H1 (cell line): ENCODE data around the gene ETNK1. TPM values are rescaled to one million over a fixed set of nuclear protein-coding genes. Genes with fewer than 3 reads are reported as not detected.

Experiments used
- CTCF ChIA-PET: fragments of 300-600 bp; sonication (Branson Sonifier 250); formaldehyde crosslinking; loops from one replicate; lab custom pipeline; 2021; ENCODE audit not compliant: partially characterized antibody; lab: Charles Lee
- POLR2A ChIA-PET: fragments of 300-600 bp; sonication (Branson Sonifier 250); formaldehyde crosslinking; loops from one replicate; lab custom pipeline; 2021; ENCODE audit warnings: inconsistent platforms; ENCODE audit not compliant: partially characterized antibody; lab: Charles Lee
- DNase-seq, 2 experiments: peaks; one replicate each; pipeline versions ENCODE4 v3.0.0 to v3.0.0-alpha.2; 2010 to 2022; ENCODE audit warnings: low spot score in 2 of 2, low read depth in 1 of 2, mixed read lengths in 1 of 2
- FAIRE-seq: peaks from 2 replicates; lab custom pipeline; 2011; peaks lifted over from hg19 to GRCh38; lab: Jason Lieb, UNC
- H2AFZ ChIP-seq: 2 replicates; pipeline ENCODE4 v1.8.1; 2012; ENCODE audit warnings: low read length, inconsistent platforms
- H2AK5ac ChIP-seq: 2 replicates; pipeline ENCODE4 v1.6.1; 2013; ENCODE audit warnings: low read depth, low read length
- H2BK120ac ChIP-seq: replicated peaks from 2 replicates; pipeline ENCODE3; 2013; ENCODE audit warnings: low read depth, low read length, inconsistent platforms
- H2BK12ac ChIP-seq: 2 replicates; pipeline ENCODE4 v1.6.1; 2013; ENCODE audit warnings: low read depth, low read length
- H2BK15ac ChIP-seq: 2 replicates; pipeline ENCODE4 v1.6.1; 2013; ENCODE audit warnings: low read length
- H2BK20ac ChIP-seq: 2 replicates; pipeline ENCODE4 v1.6.1; 2013; ENCODE audit warnings: low read length
- H2BK5ac ChIP-seq: 2 replicates; pipeline ENCODE4 v1.6.1; 2013; ENCODE audit warnings: low read depth, low read length
- H3K14ac ChIP-seq: 2 replicates; pipeline ENCODE4 v1.6.1; 2013; ENCODE audit warnings: inconsistent platforms; ENCODE audit not compliant: insufficient read length
- H3K18ac ChIP-seq: 2 replicates; pipeline ENCODE4 v1.6.1; 2013; ENCODE audit warnings: low read length; ENCODE audit errors: extremely low read depth
- H3K23ac ChIP-seq: 2 replicates; pipeline ENCODE4 v1.6.1; 2013; ENCODE audit warnings: inconsistent platforms; ENCODE audit not compliant: insufficient read length
- H3K23me2 ChIP-seq: 2 replicates; pipeline ENCODE4 v1.6.1; 2013; ENCODE audit warnings: low read depth, low read length
- H3K27ac ChIP-seq: 2 replicates; pipeline ENCODE4 v1.6.1; 2011; ENCODE audit warnings: low read depth, low read length, inconsistent platforms
- H3K27me3 ChIP-seq, 4 experiments: replicated peaks in 1 of 4; 1 replicate in 1 of 4; 2 replicates in 3 of 4; pipeline versions ENCODE4 v1.6.1 to v1.8.1; 2011 to 2013; ENCODE audit warnings: low read length in 3 of 4, mild to moderate bottlenecking in 3 of 4, inconsistent platforms in 2 of 4, mixed read lengths in 2 of 4, moderate library complexity in 1 of 4; ENCODE audit not compliant: control insufficient read depth in 3 of 4, insufficient read depth in 3 of 4; ENCODE audit errors: extremely low read depth in 1 of 4
- H3K36me3 ChIP-seq, 4 experiments: 2 replicates each; pipeline versions ENCODE4 v1.6.1 to v1.8.1; 2011 to 2013; ENCODE audit warnings: mild to moderate bottlenecking in 4 of 4, low read length in 3 of 4, moderate library complexity in 2 of 4, control low read depth in 1 of 4, inconsistent platforms in 1 of 4; ENCODE audit not compliant: insufficient read depth in 4 of 4, control insufficient read depth in 2 of 4
- H3K4ac ChIP-seq: replicated peaks from 2 replicates; pipeline ENCODE3; 2013; ENCODE audit warnings: low read length, low read depth, mixed read lengths, inconsistent platforms; ENCODE audit not compliant: insufficient read length
- H3K4me1 ChIP-seq, 4 experiments: replicated peaks in 1 of 4; 1 replicate in 1 of 4; 2 replicates in 3 of 4; pipeline versions ENCODE4 v1.6.1 to v1.8.1; 2011 to 2013; ENCODE audit warnings: low read length in 3 of 4, inconsistent platforms in 2 of 4, mixed read lengths in 1 of 4; ENCODE audit not compliant: insufficient read depth in 4 of 4, control insufficient read depth in 3 of 4
- H3K4me2 ChIP-seq, 2 experiments: 2 replicates each; pipeline versions ENCODE4 v1.6.1 to v1.8.1; 2011 to 2013; ENCODE audit warnings: low read depth in 2 of 2, low read length in 2 of 2, control low read depth in 1 of 2, inconsistent platforms in 1 of 2, mild to moderate bottlenecking in 1 of 2; ENCODE audit not compliant: insufficient read depth in 1 of 2
- H3K4me3 ChIP-seq, 4 experiments: fragments of 200-600, 300-600 bp in 1 of 4; sonication (generic), shearing (Covaris generic), sonication (Bioruptor Twin) in 1 of 4; 2 replicates each; pipeline versions ENCODE4 v1.5.1 to v1.8.1; 2011 to 2016; ENCODE audit warnings: low read length in 4 of 4, low read depth in 3 of 4, control low read depth in 2 of 4, inconsistent platforms in 2 of 4, mild to moderate bottlenecking in 2 of 4, mixed read lengths in 1 of 4, moderate library complexity in 1 of 4; ENCODE audit not compliant: insufficient read depth in 2 of 4; ENCODE audit errors: extremely low read depth in 1 of 4
- H3K56ac ChIP-seq: replicated peaks from 2 replicates; pipeline ENCODE3; 2013; ENCODE audit warnings: low read depth, mild to moderate bottlenecking, mixed read lengths, low read length, inconsistent platforms; ENCODE audit not compliant: insufficient read length
- H3K79me1 ChIP-seq: 2 replicates; pipeline ENCODE4 v1.6.1; 2013; ENCODE audit warnings: low read depth, low read length, control low read depth
- H3K79me2 ChIP-seq, 2 experiments: 2 replicates each; pipeline versions ENCODE4 v1.6.1 to v1.8.1; 2012 to 2013; ENCODE audit warnings: low read length in 2 of 2, mild to moderate bottlenecking in 2 of 2, inconsistent platforms in 1 of 2; ENCODE audit not compliant: insufficient read depth in 2 of 2, control insufficient read depth in 1 of 2
- H3K9ac ChIP-seq, 4 experiments: replicated peaks in 1 of 4; 1 replicate in 1 of 4; 2 replicates in 3 of 4; pipeline versions ENCODE4 v1.6.1 to v1.8.1; 2011 to 2013; ENCODE audit warnings: low read depth in 3 of 4, low read length in 3 of 4, control low read depth in 2 of 4, mild to moderate bottlenecking in 2 of 4, moderate library complexity in 2 of 4, inconsistent platforms in 1 of 4; ENCODE audit errors: extremely low read depth in 1 of 4
- H3K9me3 ChIP-seq, 2 experiments: 2 replicates each; pipeline versions ENCODE4 v1.6.1 to v1.8.1; 2012 to 2013; ENCODE audit warnings: mild to moderate bottlenecking in 2 of 2, moderate library complexity in 2 of 2, control low read depth in 1 of 2, inconsistent platforms in 1 of 2, low read depth in 1 of 2, low read length in 1 of 2, mixed read lengths in 1 of 2; ENCODE audit not compliant: insufficient read depth in 2 of 2
- H4K20me1 ChIP-seq, 2 experiments: replicated peaks in 1 of 2; 2 replicates each; pipeline versions ENCODE3 to v1.8.1; 2011 to 2013; ENCODE audit warnings: inconsistent platforms in 2 of 2, low read length in 2 of 2, mild to moderate bottlenecking in 1 of 2; ENCODE audit not compliant: insufficient read depth in 2 of 2, control insufficient read depth in 1 of 2
- H4K5ac ChIP-seq: 2 replicates; pipeline ENCODE4 v1.6.1; 2013; ENCODE audit warnings: low read length, low read depth, mixed read lengths, inconsistent platforms; ENCODE audit not compliant: insufficient read length
- H4K8ac ChIP-seq: 2 replicates; pipeline ENCODE4 v1.8.0; 2013; ENCODE audit warnings: mild to moderate bottlenecking, moderate library complexity, low read length, inconsistent platforms; ENCODE audit not compliant: insufficient read depth; ENCODE audit errors: extremely low read depth
- H4K91ac ChIP-seq: replicated peaks from 2 replicates; pipeline ENCODE3; 2013; ENCODE audit warnings: low read length, mixed read lengths, inconsistent platforms; ENCODE audit not compliant: insufficient read length
- BACH1 ChIP-seq: IDR thresholded peaks from 2 replicates; pipeline ENCODE4 v1.6.1; 2012; ENCODE audit warnings: low read length, improper control_type of control experiment
- BCL11A ChIP-seq, 2 experiments: IDR thresholded peaks; one replicate each; pipeline ENCODE4 v1.6.1; 2011; ENCODE audit warnings: low read depth in 2 of 2, low read length in 2 of 2, mild to moderate bottlenecking in 2 of 2
- MAFK ChIP-seq: IDR thresholded peaks from 2 replicates; pipeline ENCODE4 v1.6.1; 2012; ENCODE audit warnings: low read depth, mild to moderate bottlenecking, improper control_type of control experiment, low read length
- POLR2A ChIP-seq, 2 experiments: IDR thresholded peaks; 1 replicate in 1 of 2; 2 replicates in 1 of 2; pipeline ENCODE4 v1.6.1; 2011; ENCODE audit warnings: low read depth in 2 of 2, low read length in 2 of 2, mild to moderate bottlenecking in 2 of 2; ENCODE audit errors: control extremely low read depth in 1 of 2
- SAP30 ChIP-seq: fragments of 300-600 bp; sonication (generic); IDR thresholded peaks from 2 replicates; pipeline ENCODE4 v1.7.1; 2012; ENCODE audit warnings: low read length, moderate library complexity, mild to moderate bottlenecking, inconsistent platforms; ENCODE audit not compliant: insufficient read depth, insufficient replicate concordance
- SIN3A ChIP-seq, 2 experiments: IDR thresholded peaks in 1 of 2; conservative IDR thresholded peaks in 1 of 2; 2 replicates each; pipeline ENCODE4 v1.6.1; 2011 to 2012; ENCODE audit warnings: low read length in 2 of 2, improper control_type of control experiment in 1 of 2, low read depth in 1 of 2, mild to moderate bottlenecking in 1 of 2
- SUZ12 ChIP-seq: fragments of 200-600 bp; sonication (generic); IDR thresholded peaks from 2 replicates; pipeline ENCODE4 v1.6.1; 2012; ENCODE audit warnings: mild to moderate bottlenecking, inconsistent platforms, low read length, moderate library complexity, mixed read lengths
- TCF12 ChIP-seq: IDR thresholded peaks from 2 replicates; pipeline ENCODE4 v1.6.1; 2011; ENCODE audit warnings: low read depth, mild to moderate bottlenecking, low read length
- WGBS, 2 experiments: shearing (Covaris generic) in 1 of 2; methylation state at CpG; one replicate each; pipeline versions ENCODE4 v1.1.6 to v1.1.7; 2013 to 2015; ENCODE audit warnings: low lambda C conversion rate in 2 of 2, mixed read lengths in 2 of 2, inconsistent platforms in 1 of 2, low coverage in 1 of 2, missing lambda C conversion rate in 1 of 2; ENCODE audit not compliant: insufficient replicate concordance in 2 of 2, insufficient coverage in 1 of 2, insufficient read length in 1 of 2; ENCODE audit errors: extremely low coverage in 1 of 2, missing lambda C conversion rate in 1 of 2; 5-methylcytosine and 5-hydroxymethylcytosine counted together
- polyA plus RNA-seq, 7 experiments: library from polyadenylated mRNA; depleted of rRNA in 3 of 7; stranded (reverse) in 5 of 7; unstranded in 2 of 7; fragments of >200 nt in 5 of 7; fragments of 200-250 nt in 2 of 7; gene quantifications; 1 replicate in 5 of 7; 2 replicates in 1 of 7; 4 replicates in 1 of 7; pipeline versions ENCODE4 v1.2.1 to v1.2.3, GENCODE V29; 2011 to 2013; ENCODE audit warnings: missing spikeins in 2 of 7, mixed read lengths in 2 of 7
- total RNA-seq: library from RNA; stranded (reverse); fragmentation: NEBNext Ultra II Directional; extraction: Animal tissue kit (Norgen Biotek cat#: 25700); gene quantifications from 2 replicates; pipeline ENCODE4 v1.2.1, GENCODE V29; 2021
- TF ChIP-seq, protein P1 (sequence below): IDR thresholded peaks from 2 replicates; pipeline ENCODE4 v1.6.1; 2012; ENCODE audit warnings: inconsistent platforms
- TF ChIP-seq, protein P2 (sequence below): IDR thresholded peaks from 2 replicates; pipeline ENCODE4 v1.6.1; 2011; ENCODE audit warnings: low read depth, mild to moderate bottlenecking, low read length; ENCODE audit not compliant: insufficient read depth
- TF ChIP-seq, protein P3 (sequence below): IDR thresholded peaks from 2 replicates; pipeline ENCODE4 v1.6.1; 2012; ENCODE audit warnings: inconsistent platforms

ETNK1 gene
- total and polyA plus RNA-seq, 2 of the 8 experiments (the other 6 are each of a cell fraction or from before 2014, with no cell fraction given) = 11.6 to 82.7 TPM

DNA sequence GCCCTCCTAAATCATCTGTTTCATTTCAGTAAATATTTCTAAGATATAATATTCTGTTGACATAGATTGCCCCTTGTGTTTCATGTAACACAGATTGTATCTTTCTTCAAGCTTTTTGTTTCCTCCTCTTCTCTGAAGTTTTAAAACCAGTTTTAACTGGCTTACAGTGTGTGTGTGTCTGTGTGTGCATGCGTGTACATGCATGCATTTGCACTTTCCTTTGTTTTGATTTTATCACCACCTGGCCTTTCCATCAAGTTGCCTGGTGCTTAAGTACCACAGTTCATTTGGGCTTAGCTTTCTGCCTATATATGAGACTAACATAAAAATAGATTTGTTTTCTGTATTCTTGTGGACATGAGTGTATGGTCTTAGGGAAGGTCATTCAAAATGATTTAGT lies 31.9 kb downstream of the ETNK1 start:
- H3K4me2 ChIP-seq = no peak overlapping the region
- no peak overlapping the region for H3K18ac ChIP-seq
- H3K23me2 ChIP-seq = no peaks in the 10 kb centered on the region
- no peak overlapping the region for H3K9ac ChIP-seq
- no peak overlapping the region for H2BK12ac ChIP-seq
- no peak overlapping the region for H4K8ac ChIP-seq
- peaks cover 0 to 40% of the 10 kb centered on the region in 2 experiments; a peak in 2 of 4 replicates for H3K79me2 ChIP-seq
- peaks cover 2% of the 10 kb centered on the region for H3K79me1 ChIP-seq
- no peak overlapping the region for H3K14ac ChIP-seq
- 80% methylated on average over 1 of the region's 1 CpG; no CpG with 5 or more reads in 1 of the 2 experiments for WGBS, 2 experiments
- H3K4ac ChIP-seq = no peak overlapping the region
- no peak overlapping the region for H2BK120ac ChIP-seq
- H3K4me1 ChIP-seq = no peaks in the 10 kb centered on the region
- no peak overlapping the region for H2BK20ac ChIP-seq
- H3K36me3 ChIP-seq = peaks cover 0 to 16% (median 0%) of the 10 kb centered on the region in 4 experiments; a peak in 2 of 8 replicates
- H4K91ac ChIP-seq = no peak overlapping the region
- TF ChIP-seq SIN3A (conservative IDR thresholded peaks at IDR 0.05 in 1 of 2, IDR thresholded peaks at IDR 0.05 in 1 of 2; ENCODE audit: low read depth in 1 of 2, low read length in 2 of 2) (no peak), SUZ12 (no peak), TCF12 (no peak), POLR2A (IDR thresholded peaks at IDR 0.05; ENCODE audit: control extremely low read depth in 1 of 2, low read depth in 2 of 2, low read length in 2 of 2) (no peak), MAFK (no peak), BACH1 (no peak), SAP30 (no peak), BCL11A (IDR thresholded peaks at IDR 0.05; ENCODE audit: low read depth in 2 of 2, low read length in 2 of 2) (no peak)
- TF ChIP-seq, protein P1, sequence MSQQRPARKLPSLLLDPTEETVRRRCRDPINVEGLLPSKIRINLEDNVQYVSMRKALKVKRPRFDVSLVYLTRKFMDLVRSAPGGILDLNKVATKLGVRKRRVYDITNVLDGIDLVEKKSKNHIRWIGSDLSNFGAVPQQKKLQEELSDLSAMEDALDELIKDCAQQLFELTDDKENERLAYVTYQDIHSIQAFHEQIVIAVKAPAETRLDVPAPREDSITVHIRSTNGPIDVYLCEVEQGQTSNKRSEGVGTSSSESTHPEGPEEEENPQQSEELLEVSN = no peak
- TF ChIP-seq, protein P2, sequence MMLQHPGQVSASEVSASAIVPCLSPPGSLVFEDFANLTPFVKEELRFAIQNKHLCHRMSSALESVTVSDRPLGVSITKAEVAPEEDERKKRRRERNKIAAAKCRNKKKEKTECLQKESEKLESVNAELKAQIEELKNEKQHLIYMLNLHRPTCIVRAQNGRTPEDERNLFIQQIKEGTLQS = no peak
- TF ChIP-seq, protein P3, sequence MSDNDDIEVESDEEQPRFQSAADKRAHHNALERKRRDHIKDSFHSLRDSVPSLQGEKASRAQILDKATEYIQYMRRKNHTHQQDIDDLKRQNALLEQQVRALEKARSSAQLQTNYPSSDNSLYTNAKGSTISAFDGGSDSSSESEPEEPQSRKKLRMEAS = no peak
- FAIRE-seq = no peak
- no peak overlapping the region for H3K4me3 ChIP-seq
- no peaks in the 10 kb centered on the region for H3K9me3 ChIP-seq
- H2BK5ac ChIP-seq = no peak overlapping the region
- H3K56ac ChIP-seq = no peak overlapping the region
- ChIA-PET POLR2A (interaction anchor here (1.2 kb wide), 1 partner anchor 9 kb away, joined by 3 read pairs; no protein-coding TSS in a partner anchor), CTCF (no interaction called here)
- H3K23ac ChIP-seq = no peak overlapping the region
- peaks cover 2 to 16% of the 10 kb centered on the region in 2 experiments for H4K20me1 ChIP-seq
- H2BK15ac ChIP-seq = no peak overlapping the region
- H3K27me3 ChIP-seq = no peaks in the 10 kb centered on the region
- no peak overlapping the region for H3K27ac ChIP-seq
- H4K5ac ChIP-seq = no peak overlapping the region
- no peak overlapping the region for H2AFZ ChIP-seq
- DNase-seq = no peak
- H2AK5ac ChIP-seq = no peak overlapping the region
